HG02610 (cell line): Measurements from ENCODE around the gene FAXC.
A peak's percentile ranks its signal among the peaks of the same experiment; 100 is the strongest.

Experiments used
- ATAC-seq: cut with Tn5 transposase; IDR thresholded peaks from one replicate; pipeline ENCODE4 v1.9.1; 2021; ENCODE audit warnings: mild to moderate bottlenecking, moderate library complexity; ENCODE audit not compliant: unreplicated experiment

The FAXC gene

DNA sequence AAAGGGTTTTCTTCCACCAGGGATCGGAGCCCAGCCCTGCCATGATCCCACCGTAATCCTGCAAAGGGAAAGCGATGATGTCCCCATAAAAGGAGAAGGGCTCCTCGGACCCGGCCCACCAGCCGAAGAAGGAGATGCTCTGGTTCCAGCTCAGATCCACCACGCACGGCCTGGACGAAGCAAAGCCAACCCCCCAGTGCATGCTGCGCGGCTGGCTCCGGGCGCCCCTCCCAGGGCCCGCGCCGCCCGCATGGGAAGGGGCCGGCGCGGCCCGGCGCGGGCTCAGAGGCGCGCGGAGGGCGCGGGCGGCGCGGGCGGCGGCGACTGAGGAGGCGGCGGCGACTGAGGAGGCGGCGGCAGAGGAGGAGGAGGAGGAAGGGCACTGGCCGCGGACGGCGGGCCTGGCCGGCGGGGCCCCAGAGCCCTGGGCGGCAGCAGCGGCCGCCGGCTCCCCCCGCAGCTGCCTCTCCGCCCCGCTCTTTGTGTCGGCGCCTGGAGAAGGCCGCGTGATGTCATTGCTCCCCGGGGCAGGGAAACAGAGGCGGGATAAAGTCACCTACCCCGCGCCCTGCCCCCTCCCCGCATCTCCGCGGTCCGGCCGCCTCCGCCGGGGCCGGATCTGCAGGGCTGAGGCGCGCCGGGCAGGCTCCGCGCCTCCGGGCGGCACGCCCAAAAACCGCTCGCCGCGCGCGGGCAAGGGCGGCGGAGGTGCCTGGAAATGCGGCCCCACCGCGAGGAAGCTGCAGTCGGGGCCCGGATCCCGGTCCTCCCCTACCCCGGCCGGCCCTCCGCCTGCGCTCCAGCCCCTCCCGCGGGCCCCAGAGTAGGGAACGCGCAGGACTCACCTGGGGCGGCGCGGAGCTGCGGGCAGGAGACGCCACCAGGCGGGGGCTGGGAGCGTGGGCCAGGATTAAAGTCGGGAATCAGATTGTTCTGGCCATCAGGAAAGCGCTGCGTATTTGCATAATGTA, at the start of gene FAXC:
Gene FAXC (minus strand): TSS at position 504 of the 971 bp plus-strand sequence. CDS start 302 bp downstream, at position 202.
- peak; percentile 53 for ATAC-seq

DNA sequence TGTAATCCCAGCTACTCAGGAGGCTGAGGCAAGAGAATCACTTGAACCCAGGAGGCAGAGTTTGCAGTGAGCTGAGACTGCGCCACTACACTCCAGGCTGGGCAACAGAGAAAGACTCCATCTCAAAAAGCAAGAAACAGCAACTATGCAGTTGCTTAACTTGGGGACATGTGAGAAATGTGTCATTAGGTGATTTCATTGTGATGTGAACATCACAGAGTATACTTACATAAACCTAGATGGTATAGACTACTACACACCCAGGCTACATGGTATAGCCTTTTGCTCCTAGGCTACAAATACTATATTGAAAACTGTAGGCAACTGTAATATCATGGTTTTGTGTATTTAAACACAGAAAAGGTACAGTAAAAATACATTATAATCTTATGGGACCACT, 47.8 kb upstream of the FAXC start:
- ATAC-seq: no peak

DNA sequence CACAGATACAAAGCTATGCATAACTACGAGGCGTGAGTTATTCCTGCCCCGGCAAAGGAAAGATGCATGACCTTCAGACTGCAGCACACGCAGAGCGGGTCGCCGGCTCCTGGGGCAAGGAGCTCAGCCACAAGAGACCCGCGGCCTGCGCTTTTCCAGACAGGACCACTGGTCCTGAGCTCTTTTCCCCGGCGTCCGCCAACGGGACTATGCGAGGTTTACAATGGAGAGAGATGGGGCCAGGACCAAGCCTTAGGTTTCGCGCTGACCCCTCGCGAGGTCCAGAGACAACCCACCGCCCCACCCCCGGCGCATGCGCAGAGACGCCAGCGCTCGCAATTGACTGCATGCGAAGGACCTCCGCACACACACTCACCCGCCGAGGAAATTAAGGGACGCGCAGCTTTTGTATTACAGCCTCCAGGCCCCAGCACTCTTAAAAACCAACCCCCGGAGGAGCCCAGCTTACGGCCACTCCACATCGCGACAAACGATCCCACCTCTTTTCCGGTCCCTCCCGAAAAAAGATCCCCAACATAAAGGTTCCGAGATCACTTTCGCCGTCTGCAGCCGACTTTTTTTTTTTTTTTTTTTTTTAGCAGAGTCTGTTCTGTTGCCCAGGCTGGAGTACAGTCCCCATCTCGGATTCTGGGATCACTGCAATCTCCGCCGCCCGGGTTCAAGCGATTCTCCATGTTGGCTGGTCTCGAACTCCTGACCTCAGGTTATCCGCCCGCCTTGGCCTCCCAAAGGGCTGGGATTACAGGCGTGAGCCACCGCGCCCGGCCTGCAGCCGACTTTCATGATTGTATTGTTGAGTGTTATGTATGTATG, 44.4 kb upstream of the FAXC start, which contains the start of gene COQ3:
Gene COQ3 (minus strand): TSS at position 498 of the 834 bp plus-strand sequence. CDS start 16 bp downstream, at position 482.
- peak; percentile 80 for ATAC-seq

DNA sequence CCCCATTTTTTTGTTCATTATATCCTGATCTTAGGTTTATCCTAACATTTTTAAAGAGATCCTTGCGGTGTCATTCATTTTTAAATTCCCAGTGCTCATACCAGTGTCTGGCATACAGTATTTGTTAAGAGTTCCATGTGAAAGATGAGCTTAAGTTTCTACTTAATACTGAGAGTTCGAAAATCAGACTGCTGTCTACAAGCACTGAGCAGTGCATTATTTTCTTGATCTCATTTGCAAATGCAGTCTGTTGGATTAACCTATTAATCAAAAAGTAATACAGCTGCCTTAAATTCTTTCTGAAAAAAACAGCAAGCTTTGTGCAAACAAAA, 43.9 kb upstream of the FAXC start:
- ATAC-seq: peak; percentile 8

DNA sequence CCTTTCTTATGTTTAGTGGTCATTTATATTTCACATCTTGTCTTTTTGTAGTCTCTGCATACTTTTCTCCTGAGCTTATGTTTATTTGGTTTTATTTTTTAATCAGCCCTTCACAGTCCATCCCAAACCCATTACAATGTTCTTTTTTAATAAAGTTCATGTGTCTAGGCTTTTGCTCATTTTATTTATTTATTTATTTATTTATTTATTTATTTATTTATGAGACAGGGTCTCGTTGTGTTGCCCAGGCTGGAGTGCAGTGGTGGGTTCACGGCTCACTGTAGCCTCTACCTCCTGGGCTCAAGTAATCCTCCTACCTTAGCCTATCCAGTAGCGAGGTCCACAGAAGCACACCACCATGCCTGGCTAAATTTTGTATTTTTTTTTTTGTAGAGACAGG, 41.4 kb upstream of the FAXC start:
- no peak for ATAC-seq

DNA sequence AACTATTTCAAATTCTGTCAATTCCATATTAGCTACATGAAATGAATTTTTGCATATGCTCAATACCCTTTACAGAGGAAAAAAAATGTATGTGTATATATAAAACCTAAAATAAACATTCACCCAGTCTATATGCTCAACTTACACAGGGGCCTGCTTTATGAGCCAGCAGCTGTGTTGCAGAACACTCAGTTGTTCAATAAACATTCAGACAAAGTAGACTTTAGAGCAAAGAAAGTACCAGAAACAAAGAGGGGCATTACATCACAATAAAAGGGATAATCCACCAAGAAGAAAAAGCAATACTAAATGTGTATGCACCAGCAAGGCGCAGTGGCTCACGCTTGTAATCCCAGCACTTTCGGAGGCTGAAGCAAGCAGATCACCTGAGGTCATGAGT, 35.0 kb upstream of the FAXC start:
- no peak for ATAC-seq

DNA sequence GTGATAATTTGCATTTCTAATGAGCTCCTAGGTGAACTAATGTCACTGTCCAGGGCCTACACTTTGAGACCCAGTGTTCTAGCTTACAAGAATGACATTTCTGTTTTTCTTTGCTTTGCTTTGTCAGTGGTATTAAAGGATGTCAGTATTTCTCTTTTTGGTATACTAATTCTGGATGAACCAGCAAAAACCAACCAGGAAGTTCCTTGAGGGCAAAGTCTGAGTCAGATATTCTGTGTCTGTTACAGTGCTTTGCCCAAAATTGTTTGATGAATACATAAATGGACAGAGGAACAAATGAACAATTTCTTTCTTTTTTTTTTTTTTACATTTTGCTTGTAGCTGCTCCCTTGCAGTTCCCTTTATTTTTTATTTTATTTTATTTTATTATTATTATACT, 29.2 kb upstream of the FAXC start:
- ATAC-seq: no peak

DNA sequence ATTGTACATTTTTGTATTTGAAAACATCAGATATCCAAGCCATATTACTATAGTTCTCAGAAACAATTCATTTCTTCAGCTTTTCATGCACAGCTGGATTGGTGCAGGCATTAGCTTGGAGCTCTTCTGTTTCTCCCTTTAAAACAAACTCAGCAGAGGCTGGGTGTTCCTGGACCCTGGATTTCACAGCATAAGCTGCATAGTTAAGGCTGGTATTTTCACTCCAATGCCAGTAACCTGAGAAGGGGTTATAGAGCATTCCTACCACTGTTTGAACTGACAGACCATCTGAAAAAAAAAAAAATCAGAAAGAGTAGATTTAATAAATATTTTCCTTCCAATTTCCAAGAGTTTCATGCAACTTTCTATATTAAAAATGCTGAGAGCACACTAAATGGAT, 20.1 kb upstream of the FAXC start:
- ATAC-seq: no peak

DNA sequence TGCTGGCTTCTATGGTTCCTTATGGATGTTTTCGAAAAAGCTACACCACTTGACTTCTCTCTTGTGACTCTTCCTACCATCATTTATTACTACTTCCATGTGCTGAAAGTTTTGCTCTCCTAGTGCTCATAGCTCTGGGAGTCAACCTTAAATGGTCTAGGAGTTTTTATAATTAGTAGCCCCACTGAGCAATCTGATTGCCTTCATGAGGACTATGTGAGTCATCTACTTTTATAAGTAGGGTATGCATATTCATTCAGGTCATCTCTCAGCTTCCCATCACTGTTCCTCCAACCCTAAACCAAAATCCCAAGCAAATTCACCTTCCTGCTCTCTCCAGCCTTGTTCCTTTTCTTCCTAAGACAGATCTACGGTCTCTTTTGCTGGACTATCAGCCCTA, 17.4 kb upstream of the FAXC start:
- ATAC-seq: no peak

DNA sequence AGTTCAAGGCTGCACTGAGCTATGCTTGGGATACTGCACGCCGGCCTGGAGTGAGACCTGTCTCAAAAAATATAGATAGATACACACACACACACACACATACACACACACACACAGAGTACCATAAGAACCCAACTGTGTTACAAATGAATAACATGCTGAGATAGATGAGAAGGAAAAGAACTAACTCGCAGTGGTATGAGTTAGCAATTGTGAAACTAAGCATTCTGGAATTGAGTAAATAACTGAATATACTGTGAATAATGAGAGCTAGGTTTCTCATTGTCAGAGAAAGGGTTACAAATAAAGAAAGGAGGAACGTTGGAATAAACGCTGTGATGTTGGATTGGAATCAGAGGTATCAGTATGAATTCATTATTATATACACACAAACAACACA, 14.6 kb upstream of the FAXC start:
- peak; percentile 96 for ATAC-seq

DNA sequence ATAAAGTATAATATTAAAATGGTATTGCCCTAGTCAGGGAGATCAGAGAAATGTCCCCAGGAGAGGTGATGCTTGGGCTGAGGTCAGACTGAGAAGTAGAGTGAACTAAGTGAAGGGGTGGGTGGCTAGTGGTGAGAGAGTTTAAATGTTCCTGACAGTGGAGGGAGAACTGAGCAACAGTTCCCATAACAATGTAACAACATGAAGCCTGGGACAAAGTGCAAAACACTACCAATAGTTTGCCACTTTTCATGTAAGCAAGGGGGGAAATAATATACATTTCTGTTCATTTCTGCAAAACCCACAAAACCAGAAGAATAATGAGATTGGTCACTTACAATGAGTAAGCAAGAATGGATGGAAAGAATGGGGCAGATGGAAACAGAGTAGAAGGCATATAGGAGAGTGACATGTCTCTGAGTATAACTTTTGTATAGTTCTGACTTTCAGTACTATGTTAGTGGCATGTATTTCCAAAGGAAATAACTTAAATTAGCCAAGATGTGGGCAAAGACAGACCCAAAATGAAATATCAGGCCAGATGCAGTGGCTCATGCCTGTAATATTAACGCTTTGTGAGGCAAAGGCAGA, 13.3 kb upstream of the FAXC start:
- ATAC-seq: peak; percentile 38

DNA sequence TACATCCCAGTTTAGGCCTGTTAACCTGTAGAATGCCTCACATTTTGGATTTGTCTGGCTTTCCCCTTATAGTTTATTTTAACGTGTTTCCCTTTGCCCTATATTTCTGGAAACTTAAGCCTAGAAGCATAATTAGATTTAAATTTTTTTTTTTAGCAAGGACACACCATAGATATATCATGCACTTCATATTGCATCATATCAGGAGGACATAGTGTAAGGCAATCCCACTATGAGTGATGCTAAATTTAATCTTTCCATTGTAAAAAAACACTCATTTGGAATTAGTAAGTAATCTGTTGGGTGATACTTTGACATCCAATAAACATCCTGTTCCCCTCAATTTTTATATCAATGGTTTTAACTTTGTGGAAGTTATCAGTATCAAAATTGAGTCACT, 10.3 kb upstream of the FAXC start:
- ATAC-seq: no peak

DNA sequence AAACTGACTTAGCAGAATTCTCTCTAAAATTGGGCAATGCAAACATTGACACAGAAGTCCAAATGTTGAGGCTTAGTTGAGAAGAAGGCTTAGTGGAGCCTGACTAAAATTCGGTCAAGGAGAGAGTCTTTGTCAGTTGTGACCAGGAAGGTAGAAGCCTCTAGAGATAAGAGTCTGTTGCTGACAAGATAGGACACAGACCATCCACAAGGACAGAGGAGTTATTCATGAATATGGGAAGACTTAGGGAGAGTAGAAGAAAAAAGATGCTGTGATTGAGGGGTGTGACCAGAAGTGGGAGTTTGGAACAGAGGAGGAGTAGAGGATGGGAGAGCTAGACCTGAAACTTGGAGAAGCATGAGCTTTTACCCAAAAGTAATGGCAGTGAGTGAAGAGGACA, 7.2 kb upstream of the FAXC start:
- no peak for ATAC-seq

DNA sequence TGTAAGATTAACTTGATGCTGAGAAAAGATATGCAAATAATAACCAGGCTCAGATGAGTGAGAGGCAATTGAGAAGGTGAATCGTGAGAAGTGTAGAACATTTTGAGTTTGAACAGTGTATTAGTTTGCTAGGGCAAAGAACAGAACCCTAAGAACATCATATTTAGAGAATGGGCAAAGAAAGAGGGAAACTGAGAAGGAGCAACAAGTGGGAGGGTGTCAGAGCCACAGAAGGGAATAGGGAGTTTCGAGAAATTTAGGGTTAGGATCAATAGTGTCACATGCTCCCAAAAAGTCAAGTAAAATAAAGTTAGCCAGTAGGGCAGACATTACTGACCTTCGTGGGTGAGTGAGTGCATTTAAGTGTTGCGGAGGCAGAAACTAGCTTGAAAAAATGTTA, 5.5 kb upstream of the FAXC start:
- no peak for ATAC-seq

DNA sequence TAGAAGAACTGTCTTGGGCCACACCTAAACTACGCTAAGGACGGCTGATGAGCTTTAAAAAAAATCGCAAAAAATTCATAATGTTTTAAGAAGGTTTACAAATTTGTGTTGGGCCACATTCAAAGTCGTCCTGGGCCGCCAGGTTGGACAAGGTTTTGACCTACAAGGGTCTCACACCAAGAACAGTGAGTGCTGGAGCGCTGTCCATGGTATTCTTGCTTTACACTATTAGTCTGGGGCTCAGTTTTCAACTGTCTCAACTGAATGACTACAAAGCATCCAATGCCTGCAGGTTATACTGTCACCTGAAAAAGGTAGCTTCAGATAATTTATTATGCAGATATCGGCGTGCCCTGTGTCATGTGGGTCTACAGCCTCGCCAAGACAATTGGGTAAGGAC, 3.7 kb upstream of the FAXC start:
- no peak for ATAC-seq

DNA sequence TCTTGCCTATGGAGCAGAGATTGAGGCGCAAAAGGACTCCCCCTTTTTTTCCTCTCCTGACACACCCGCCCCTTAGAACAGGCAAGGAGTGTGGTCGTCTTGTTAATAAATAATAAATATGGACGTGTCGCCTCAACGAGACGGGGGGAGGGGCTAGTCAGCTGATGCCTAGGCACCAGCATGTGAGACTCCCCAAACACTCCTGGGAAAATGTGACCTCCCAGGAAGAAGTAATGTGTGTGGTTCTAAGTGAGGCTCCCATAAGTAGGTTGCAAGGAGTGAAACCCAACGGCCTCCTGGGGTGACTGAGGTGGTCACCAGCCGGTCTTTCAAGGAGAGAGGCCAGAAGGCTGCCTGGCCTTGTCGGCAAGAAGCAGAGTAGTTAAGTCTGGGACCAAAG, 1.1 kb upstream of the FAXC start:
- no peak for ATAC-seq

DNA sequence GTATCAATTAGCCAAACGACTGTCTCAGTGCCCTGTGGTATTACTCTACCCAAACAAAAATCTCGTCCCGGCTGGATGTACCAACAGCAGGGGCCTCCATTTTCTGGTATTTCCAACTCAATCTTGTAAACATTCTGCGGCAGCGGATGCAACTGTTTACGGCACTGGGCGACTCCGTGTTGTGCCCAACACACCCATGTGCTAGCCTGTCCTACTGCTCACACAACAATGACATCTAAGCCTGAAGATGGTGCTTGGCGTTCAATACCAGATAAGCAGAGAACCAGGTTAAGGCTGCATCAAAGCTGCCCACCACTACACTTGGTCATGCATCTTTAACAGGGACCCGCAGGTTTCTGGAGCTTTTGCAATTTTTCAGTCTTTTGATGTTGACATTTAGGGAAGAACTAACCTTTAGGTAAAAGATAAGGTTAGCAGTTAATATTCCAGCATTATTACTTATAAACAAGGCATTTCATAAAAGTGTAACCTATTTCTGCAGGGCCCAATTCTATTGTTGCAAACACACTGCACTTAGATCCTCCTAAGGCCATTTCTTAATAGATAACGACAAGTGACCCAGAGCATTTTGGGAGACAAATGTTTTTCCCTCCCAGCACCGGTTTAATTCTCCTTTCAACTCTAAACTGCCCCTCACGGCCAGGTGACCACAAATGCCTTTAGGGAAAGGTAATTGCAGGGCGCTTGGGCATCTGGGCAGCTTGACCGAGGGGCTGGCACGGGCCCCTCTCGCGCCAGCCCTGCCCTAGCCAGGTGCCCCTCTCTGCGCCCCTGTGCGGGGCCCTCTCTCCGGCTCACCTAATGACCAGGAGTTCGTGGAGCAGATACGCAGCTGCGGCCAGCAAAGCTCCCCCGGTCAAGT, 945 bp downstream of the FAXC start:
- no peak for ATAC-seq

DNA sequence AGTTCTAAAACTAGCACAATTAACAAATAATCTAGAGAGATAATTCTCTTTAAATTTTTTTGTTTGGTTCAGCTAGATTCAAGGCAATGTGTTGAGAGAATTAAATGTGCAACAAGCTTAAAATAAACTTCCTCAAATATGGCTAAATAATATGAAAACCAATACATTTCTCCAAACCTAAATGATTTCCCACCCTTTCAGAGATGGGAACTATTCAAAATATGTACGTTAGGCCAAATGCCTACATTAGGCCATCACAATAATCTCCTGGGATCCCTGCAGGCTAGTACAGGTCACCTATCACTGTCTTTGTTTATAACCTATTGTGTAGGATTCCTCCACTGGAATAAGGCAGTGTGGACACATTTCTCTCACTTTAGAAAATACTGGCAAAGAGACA, 1.7 kb downstream of the FAXC start:
- ATAC-seq: no peak

DNA sequence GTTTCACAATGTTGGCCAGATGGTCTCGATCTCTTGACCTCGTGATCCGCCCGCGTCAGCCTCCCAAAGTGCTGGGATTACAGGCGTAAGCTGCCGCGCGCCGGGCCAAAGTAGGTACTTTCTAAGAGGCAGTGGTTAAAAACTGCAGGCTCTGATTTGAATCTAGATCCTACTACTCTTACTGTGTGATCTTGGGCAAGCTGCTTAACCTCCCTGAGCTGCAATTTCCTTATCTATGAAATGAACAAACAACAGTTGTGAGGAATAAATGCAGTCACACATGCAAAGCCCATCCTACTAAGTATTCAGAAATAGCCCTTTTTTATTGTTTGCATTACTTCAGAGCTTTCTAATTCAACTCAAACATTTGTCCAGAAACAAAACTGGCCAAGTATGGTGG, 2.9 kb downstream of the FAXC start:
- ATAC-seq: no peak

DNA sequence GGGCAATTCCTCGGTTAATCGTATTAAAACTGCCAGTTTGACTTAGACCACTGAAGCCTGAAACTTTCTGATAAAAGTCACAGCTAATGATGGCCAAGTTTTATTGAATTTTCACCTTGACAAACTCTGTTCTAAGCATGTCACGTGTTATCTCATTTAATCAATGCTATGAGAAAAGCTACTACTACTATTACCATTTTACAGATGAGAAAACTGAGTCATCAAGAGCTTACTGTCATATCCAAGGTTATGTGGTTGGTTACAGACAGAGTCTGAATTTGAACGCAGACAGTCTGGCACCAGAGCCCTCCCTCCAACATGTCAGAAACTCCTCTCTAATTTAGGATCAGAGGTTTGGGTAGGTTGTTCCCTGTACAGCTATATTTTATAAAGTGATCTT, 4.3 kb downstream of the FAXC start:
- ATAC-seq: no peak

DNA sequence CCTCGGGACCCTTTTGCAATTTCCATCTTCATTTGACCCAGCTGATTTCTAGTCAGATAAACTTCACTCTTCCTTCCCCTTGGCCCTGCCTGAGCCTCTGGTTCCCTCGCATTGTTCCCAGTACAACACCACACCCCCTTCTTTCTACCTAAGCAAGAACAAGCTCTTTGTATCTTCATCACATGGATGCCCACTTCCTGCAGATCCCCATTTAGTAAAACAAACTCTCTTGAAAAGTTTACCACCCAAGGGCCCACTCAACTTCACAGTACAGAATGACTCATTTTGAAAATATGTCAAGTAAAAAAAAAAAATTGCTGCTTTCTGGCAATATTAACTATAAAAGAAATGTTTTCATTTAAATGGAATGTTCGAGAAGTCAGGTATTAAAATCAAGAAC, 5.2 kb downstream of the FAXC start:
- no peak for ATAC-seq
